GM19468 (cell line): Measurements from ENCODE around the gene CCDC54.

Source experiments
- ATAC-seq: cut with Tn5 transposase; IDR thresholded peaks from one replicate; pipeline ENCODE4 v1.9.1; 2021; ENCODE audit warnings: mild to moderate bottlenecking, moderate library complexity, moderate number of reproducible peaks; ENCODE audit not compliant: unreplicated experiment; ENCODE audit errors: extremely low read depth

Gene CCDC54

DNA sequence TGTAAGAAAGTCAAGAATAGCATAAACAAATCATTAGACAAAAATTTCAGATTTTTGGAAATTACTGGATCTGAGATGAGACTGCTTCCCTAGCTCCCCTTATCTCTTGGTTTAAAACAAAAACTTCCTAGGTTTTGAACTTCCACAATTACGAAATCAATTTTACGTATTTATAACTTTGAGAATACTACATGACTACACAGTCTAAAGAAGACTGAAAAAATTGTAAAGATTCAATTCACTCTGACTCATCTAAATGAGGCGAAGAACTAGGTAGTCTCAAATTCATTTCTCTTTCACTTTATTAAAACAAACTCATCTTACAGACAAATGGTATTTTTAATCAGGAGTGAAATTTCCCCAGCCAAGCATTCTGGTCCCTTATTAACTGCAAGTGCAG, 10.3 kb downstream of the CCDC54 start:
- no peak for ATAC-seq

DNA sequence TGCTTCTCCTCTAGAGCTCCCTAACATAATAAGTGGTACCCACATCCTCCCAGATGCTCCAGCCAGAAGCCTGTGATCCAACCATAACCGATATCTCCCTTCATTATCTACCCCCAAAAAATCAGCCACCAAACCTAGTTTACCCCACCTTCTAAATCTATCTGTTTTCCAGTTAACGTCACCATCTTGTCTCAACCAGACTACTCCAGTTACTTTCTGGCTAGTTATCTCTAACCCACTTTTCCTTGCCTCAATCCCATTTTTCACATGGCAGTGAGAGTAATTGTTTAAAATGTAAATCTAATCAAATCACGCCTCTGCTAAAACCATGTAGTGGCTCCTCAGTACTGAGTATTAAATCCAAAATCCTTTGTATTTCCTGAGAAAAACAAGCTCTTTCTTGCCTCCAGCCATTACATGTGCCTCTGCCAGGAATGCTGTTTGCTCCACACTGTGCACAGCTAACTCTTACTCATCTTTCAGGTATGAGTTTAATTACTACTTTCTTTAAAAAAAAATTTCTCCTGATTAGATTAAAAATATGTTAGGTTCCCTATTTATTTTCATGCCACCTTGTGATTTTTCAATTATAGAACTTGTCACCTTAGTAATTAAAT, 15.4 kb downstream of the CCDC54 start:
- ATAC-seq, result no peak

DNA sequence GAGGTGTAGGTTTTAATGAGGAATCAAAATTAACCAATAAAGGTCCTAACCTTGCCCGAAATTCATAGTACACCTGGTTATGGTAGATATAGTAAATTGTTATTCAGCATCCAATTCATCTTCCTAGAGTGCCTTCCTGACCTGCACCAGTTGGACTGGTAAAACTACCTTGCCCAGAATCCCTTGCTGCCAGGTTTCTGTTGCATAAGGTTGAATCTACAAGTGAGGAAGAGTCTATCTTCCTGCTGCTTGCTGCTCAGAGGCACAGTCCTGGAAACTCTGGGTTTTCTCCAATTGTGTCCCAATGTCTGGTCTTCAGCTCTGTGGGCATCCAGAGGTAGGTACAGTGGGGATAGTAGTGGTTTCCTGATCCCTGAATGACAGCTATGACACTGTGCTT, 17.3 kb downstream of the CCDC54 start:
- no peak for ATAC-seq

DNA sequence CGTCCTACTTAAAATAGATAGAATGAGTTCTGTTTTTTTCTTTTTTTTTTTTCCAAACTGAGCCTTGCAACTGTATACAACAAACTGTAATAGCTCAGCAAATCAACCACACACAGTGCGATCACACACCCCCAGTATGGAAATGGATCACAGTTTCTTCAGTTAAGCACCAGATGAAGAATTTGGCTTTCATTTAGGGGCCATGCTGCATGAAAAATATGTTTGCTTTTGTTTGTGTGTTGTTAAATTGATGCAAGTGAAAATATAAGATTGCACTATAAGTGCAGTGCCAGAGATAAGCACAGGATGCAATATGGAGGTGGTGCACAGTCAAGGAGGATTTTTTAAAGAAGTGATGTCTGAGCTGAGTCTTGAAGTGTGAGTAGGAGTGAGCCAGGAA, 17.8 kb downstream of the CCDC54 start:
- no peak for ATAC-seq

DNA sequence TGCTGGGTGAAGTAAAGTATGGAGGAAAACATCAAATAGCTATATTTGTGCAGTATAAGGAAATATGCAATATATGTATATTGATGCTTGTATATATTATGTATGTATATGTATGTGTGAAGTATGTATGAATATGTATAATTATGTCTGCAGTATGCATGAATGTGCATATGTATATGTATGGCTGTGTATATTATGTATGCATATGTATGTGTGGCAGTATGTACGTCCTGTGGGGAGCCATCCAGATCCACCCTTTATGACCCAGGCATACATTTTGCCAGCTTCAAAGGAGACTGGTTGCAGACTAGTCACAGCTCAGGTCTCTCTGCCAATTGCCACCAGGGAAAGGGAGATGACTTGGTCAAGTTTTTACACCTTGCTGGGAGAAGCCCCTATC, 24.1 kb downstream of the CCDC54 start:
- ATAC-seq, result no peak

DNA sequence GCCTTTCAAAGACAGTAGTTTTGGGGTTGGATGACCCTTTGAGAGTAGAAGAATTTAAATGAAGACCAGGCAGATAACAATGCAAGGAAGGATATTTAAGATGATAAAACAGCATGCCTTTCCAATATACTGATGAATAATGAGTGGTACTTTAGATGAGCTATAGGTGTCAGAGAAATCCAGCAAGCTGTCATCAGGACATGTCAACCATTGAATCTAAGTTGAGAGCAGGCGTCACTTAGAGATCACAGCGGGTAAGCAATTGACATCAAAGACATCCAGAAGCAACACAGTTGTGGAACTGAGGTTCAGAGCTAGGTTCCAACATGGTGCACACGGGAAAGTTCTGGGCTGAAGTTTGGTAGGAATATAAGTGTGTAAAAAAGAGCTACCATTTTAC, 25.0 kb downstream of the CCDC54 start:
- no peak for ATAC-seq

DNA sequence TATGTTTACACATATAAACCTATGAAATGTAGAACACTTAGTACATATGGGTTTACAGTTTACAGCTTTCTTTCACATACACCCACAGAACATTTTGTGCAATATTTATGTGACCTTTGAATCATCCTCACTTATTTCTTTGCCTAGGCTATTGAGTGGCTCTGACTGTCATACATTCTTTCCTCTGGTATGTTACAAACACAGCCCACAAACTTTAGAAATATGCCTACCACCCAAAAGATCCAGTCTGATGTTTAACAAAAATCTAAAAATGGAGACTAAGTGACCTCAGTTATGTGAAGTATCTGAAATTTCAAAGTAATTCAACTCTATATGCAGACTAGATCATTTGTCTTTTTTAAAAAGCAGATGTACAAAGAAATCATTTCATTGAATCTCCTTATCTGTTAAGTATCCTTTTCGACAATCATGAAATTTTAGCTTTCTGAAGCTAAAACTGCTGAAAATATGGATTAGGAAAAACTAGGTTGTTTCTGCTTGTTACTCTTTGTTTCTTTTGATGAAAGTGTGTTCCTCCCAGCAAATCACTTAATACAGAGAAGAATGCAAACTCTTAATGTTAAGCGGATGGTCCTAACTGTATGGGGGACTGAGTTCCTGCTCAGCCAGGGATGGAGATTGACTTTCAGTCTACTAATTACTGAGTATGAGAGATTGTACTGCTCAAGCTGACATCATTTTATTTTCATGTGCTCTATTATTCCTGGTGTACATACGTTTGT, 27.7 kb downstream of the CCDC54 start:
- ATAC-seq, result no peak

DNA sequence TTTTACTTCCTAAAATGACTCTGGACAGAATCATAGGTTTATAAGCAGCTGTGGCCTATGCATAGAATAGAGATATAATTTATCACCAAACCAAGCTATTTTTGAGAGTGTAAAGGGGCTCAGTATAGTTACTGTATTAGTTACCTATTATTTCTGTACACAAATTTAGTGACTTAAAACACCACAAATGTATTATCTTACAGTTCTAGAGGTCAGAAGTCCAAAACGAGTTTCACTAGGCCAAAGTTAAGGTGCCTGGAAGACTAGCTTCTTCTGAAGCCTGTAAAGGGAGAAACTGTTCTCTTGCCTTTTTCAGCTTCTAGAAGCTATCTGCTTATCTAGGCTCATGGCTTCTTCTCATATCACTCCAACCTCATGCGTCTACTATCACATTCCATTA, 30.1 kb downstream of the CCDC54 start:
- ATAC-seq, result no peak

DNA sequence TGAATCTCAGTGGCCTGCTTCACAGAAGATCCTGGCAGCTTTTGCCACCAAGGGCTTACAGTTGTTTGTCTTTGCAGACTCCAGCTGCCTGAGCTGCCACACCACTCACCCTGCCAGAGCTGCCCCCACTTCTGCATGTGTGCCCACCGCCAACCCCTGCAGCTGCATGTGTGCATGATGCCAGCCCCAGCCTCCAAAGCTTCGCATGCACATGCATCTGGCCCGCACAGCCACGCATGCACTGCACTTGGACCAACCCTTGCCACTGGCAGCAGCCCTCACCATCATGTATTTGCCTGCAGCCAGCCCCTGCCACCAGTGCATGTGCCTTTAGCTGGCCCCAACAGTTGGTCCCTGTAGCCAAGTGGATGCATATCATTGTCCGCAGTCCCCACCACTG, 31.3 kb downstream of the CCDC54 start:
- no peak for ATAC-seq

DNA sequence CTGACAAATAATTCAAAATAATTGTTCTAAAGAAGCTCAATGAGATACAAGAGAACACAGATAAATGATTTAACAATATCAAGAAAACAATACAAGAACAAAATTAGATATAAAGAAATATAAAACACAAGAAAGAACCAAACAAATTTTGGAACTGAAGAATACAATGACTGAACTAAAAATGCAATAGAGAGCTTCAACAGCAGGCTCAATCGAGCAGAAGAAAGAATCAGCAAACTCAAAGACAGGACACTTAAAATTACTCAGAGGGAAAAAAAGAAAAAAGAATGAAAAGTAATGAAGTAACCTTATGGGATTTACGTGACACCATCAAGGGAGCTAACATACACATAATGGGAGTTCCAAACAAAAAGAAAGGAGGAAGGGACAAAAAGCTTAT, 32.1 kb downstream of the CCDC54 start:
- no peak for ATAC-seq

DNA sequence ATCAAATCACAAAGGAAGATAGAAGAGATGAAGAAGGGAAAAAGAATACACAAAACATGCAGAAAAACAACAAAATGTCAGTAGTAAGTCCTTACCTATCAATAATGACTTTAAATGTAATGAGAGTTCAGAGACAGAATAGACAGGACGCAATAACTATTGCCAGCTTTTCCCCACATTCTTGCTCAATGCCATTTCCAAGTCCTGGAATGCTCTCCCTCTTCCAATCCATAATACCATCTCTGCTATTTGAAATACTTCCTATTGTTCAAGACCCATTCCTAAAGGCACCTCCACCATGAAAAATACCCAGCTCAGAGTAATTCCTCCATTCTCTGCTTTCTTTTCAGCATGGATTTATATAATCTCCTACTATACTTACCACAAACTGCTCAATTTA, 33.4 kb downstream of the CCDC54 start:
- no peak for ATAC-seq

DNA sequence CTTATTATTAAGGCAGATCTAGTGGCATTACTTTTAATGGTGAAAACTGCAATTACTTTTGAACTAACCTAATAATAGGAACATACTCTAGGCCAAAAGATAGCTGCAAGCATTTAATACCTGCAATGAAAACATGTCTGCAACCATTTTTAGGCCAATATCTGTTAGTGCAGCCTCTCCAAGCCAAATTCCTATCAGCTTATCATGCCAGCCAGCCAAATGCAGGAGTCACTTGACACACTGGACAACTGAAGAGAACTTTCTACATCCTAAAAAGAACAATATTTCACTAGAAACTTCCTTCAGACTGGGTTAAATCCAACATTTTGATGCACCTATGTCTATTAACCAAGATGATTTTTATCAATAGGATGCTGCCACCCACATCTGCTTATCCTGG, 33.8 kb downstream of the CCDC54 start:
- no peak for ATAC-seq

DNA sequence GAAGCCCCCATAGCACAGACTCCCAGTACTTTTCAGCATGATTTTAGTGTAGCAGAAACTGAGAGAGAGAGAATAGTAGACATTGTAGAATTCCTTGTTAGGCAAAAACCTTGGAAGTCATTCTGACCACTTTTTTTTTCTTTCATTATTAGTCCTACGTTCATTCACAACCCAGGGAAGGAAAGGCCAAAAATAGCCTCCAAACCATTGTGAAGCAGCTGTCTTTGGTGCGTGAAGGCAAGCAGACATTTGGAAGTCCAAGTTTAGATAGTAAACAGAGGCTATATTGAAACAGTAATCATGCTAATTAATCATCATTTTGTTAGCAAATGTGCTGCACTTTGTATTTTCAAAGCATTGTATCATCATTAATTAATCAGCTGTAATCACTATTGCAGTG, 34.5 kb downstream of the CCDC54 start:
- ATAC-seq, result no peak

DNA sequence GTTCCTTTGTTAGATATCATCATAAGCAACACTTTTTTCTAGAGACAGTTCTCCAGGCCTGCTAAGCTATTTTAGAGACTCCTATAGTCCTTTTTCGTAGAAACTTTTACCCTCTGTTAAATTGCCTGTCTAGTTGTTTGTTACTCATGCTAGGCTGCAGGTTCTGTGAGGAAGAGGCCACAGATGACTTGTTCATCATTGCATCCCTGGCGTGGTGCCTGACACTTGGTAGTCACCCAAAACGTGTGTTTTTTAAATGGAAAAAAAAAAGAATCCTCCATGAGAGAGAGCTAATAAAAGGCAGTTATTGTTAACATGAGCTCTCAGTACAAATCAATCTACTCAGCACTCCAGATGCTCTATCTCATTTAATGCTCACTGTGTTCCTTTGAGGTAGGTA, 35.1 kb downstream of the CCDC54 start:
- ATAC-seq, result no peak

DNA sequence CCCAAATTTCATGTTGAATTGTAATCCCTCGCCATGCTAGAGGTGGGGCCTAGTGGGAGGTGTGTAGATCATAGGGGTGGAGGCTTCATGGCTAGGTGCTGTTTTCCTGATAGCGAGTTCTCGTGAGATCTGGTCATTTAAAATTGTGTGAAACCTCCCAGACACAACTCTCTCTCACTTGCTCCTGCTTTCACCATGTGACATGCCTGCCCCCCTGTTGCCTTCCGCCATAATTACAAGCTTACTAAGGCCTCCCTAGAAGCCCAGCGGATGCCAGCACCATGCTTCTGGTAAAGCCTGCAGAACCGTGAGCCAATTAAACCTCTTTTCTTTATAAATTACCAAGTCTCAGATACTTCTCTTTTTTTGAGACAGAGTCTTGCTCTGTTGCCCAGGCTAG, 36.0 kb downstream of the CCDC54 start:
- no peak for ATAC-seq

DNA sequence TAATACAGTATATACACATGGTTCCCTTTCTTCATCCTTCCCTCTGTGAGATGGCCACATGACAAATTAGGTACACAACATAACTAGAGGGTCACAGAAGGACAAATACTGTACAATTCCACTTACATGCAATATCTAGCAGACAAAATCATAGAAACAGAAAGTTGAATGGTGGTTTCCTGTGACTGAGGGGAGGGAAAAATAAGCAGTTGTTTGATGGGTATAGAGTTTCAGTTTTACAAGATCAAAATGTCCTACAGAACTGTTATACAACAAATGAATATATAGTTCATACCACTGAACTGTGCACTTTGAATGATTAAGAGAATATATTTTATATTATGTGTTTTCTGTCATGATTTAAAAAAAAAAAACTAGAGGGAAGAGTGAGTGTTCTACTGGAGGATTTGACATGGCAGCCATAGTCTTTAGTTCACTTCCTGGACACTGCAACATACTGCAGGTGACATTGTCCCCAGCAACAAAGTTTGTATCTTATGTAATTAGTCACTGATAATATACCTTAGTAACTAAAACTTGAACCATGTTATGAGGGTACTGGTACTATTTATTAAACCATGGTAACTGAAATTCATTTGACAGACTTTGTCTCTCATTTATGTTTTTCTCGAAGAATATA, 37.2 kb downstream of the CCDC54 start:
- ATAC-seq, result peak; percentile 85

DNA sequence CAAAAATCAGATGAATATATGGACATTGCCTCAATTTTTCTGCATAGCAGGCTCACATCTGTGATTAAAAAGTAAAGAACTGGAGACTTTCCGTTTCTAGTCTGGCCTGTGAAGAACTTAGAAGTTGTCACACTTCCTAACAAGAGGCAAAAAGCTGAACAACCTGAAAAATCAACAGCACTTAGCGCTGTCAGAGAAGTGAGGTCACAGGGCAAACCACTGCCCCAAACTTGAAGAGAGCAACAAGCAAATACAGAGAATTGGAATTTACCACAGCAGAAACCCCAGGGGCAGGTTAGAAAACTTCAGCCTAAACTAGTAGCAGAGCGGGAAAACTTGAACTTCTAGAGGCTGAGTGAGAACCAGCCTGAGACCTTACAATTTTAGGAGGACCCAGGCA, 38.9 kb downstream of the CCDC54 start:
- no peak for ATAC-seq

DNA sequence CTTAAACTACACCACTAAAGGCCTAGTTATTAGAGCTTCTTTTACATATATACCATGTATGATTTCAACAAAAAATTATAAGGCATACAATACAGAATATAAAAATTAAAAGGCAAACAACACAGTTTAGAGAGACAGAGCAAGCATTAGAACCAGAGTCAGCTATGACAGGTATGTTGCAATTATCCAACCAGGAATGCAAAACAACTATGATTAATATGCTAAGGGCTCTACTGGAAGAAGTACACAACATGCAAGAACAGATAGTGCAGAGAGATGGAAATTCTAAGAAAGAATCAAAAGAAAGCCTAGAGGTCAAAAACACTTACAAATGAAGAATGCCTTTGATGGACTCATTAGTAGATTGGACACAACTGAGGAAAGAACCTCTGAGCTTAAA, 39.6 kb downstream of the CCDC54 start:
- ATAC-seq, result no peak

DNA sequence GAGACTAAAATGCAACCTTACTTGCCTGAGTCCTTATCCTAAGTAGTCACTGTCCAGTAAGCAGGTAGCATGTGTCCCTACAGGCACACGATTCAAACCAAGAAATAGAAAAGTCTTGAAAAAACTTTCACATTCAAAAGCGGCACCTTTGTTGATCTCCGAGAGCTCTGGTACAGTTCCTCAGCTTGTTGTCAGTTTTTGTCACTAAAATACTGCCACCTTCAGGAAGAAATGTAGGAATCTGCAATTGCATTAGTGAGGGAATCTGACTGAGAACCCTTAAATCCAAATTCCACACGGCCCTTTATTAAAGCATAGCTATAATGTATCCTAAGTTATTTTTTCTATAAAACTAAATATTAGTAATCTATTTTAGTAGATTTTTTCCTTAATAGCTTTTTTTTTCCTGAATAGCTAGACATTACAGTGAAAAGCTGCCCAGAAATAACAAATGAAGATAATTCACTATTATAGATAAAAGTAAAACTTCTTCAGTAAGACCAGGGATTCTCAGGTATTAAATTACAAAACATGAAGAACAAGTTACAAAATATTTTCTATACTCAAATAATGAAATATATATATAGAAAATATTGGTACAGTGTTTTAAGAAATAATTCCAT, 44.0 kb downstream of the CCDC54 start:
- ATAC-seq, result peak; percentile 53

DNA sequence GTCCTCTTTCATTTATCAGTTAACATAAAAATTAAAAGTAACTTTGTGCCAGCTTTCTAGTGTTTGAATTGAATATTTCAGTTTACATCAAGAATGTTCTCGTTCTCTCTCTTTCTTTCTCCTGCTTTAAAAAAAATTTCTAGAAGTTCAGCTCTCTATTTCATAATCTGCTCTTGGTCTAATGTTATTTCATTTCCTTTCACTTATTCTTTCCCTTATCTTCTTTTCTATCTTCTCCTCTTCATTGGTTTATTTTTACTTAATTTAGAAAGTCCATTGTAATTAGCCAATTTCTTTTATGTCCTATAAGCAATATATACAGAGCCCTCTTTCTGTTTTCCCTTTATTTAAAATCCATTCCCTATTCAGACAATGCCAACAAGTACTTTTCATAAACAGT, 44.6 kb downstream of the CCDC54 start:
- ATAC-seq, result no peak

DNA sequence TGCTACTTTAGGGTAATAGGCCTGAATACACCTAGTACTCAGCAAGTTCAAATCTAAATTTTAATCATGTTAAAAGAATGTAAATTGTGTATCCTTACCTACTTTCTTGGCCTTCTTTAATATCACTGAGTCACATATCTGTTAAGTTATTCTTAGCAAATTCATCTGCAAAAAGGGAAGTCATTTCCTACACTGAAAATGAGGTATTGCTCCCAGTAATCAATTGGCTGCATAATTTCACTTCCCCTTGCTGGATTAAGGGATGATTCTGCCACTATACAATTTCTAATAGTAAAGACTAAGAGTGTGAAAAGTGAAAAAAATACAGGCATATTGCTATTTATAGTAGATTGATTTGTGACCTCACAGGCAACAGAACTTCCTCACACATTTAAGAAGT, 47.8 kb downstream of the CCDC54 start:
- ATAC-seq, result no peak
